Mesenchymal stem cell (in vitro differentiated cells and primary cell): Measurements from ENCODE around the gene RAP1GAP.

Source experiments
- DNase-seq: peaks from one replicate; pipeline ENCODE4 v3.0.0-alpha.2; 2013
- H2AFZ ChIP-seq: one replicate; pipeline ENCODE4 v1.6.1; 2013; ENCODE audit warnings: low read depth, mild to moderate bottlenecking, control low read depth, inconsistent platforms, low read length, moderate library complexity
- H2AK5ac ChIP-seq: 2 replicates; pipeline ENCODE4 v1.6.1; 2013; ENCODE audit warnings: low read length, moderate library complexity, mild to moderate bottlenecking, inconsistent platforms; ENCODE audit not compliant: severe bottlenecking
- H2BK120ac ChIP-seq: one replicate; pipeline ENCODE4 v1.6.1; 2013; ENCODE audit warnings: low read depth, mild to moderate bottlenecking, inconsistent platforms, low read length, moderate library complexity
- H2BK12ac ChIP-seq, 2 experiments: one replicate each; pipeline ENCODE4 v1.6.1; 2013; ENCODE audit warnings: inconsistent platforms in 2 of 2, low read length in 2 of 2, mild to moderate bottlenecking in 2 of 2, moderate library complexity in 2 of 2, control low read depth in 1 of 2
- H2BK15ac ChIP-seq: one replicate; pipeline ENCODE4 v1.6.1; 2013; ENCODE audit warnings: mild to moderate bottlenecking, low read depth, inconsistent platforms; ENCODE audit not compliant: poor library complexity, severe bottlenecking
- H2BK5ac ChIP-seq: 2 replicates; pipeline ENCODE4 v1.6.1; 2013; ENCODE audit warnings: low read depth, mild to moderate bottlenecking, low read length, control low read depth, inconsistent platforms; ENCODE audit not compliant: poor library complexity, severe bottlenecking
- H3K14ac ChIP-seq, 2 experiments: one replicate each; pipeline ENCODE4 v1.6.1; 2013; ENCODE audit warnings: inconsistent platforms in 2 of 2, low read length in 2 of 2, control low read depth in 1 of 2, mild to moderate bottlenecking in 1 of 2, moderate library complexity in 1 of 2
- H3K18ac ChIP-seq, 2 experiments: one replicate each; pipeline ENCODE4 v1.6.1; 2013; ENCODE audit warnings: inconsistent platforms in 2 of 2, low read length in 2 of 2, control low read depth in 1 of 2, low read depth in 1 of 2, mild to moderate bottlenecking in 1 of 2
- H3K23ac ChIP-seq, 2 experiments: one replicate each; pipeline ENCODE4 v1.6.1; 2013; ENCODE audit warnings: inconsistent platforms in 2 of 2, low read length in 2 of 2, mild to moderate bottlenecking in 2 of 2, moderate library complexity in 2 of 2, control low read depth in 1 of 2
- H3K27ac ChIP-seq: 2 replicates; pipeline ENCODE4 v1.5.1; 2013; ENCODE audit warnings: mild to moderate bottlenecking, moderate library complexity, low read length, control low read depth, inconsistent platforms; ENCODE audit not compliant: poor library complexity, severe bottlenecking
- H3K27me3 ChIP-seq, 2 experiments: 2 replicates each; pipeline versions ENCODE4 v1.6.1 to v1.7.0; 2013; ENCODE audit warnings: low read length in 2 of 2, mild to moderate bottlenecking in 2 of 2, moderate library complexity in 2 of 2, control low read depth in 1 of 2, inconsistent platforms in 1 of 2; ENCODE audit not compliant: control insufficient read depth in 1 of 2, insufficient read depth in 1 of 2
- H3K36me3 ChIP-seq, 2 experiments: 2 replicates each; pipeline versions ENCODE4 v1.6.1 to v1.7.0; 2013; ENCODE audit warnings: low read length in 2 of 2, control low read depth in 1 of 2, inconsistent platforms in 1 of 2, low read depth in 1 of 2, mild to moderate bottlenecking in 1 of 2; ENCODE audit not compliant: insufficient read depth in 2 of 2, control insufficient read depth in 1 of 2
- H3K4ac ChIP-seq, 2 experiments: one replicate each; pipeline ENCODE4 v1.6.1; 2013; ENCODE audit warnings: inconsistent platforms in 2 of 2, low read length in 2 of 2, mild to moderate bottlenecking in 2 of 2, moderate library complexity in 2 of 2, control low read depth in 1 of 2, low read depth in 1 of 2
- H3K4me1 ChIP-seq: 2 replicates; pipeline ENCODE4 v1.6.1; 2013; ENCODE audit warnings: low read depth, low read length, control low read depth; ENCODE audit not compliant: control insufficient read depth, insufficient read depth
- H3K4me2 ChIP-seq: 2 replicates; pipeline ENCODE4 v1.6.1; 2013; ENCODE audit warnings: low read length, mild to moderate bottlenecking, inconsistent platforms; ENCODE audit not compliant: poor library complexity, severe bottlenecking
- H3K4me3 ChIP-seq, 2 experiments: 2 replicates each; pipeline versions ENCODE4 v1.5.1 to v1.7.0; 2013; ENCODE audit warnings: low read length in 2 of 2, mild to moderate bottlenecking in 2 of 2, control low read depth in 1 of 2, low read depth in 1 of 2; ENCODE audit not compliant: insufficient read depth in 1 of 2
- H3K79me1 ChIP-seq: replicated peaks from 2 replicates; pipeline ENCODE4 v1.6.1; 2013; ENCODE audit warnings: mild to moderate bottlenecking, control low read depth, low read length, inconsistent platforms; ENCODE audit not compliant: poor library complexity, severe bottlenecking
- H3K9ac ChIP-seq: 2 replicates; pipeline ENCODE4 v1.7.0; 2013; ENCODE audit warnings: mild to moderate bottlenecking, low read length, moderate library complexity
- H3K9me3 ChIP-seq: 2 replicates; pipeline ENCODE4 v1.7.0; 2013; ENCODE audit warnings: mild to moderate bottlenecking, low read length; ENCODE audit not compliant: control insufficient read depth
- H4K8ac ChIP-seq: one replicate; pipeline ENCODE4 v1.6.1; 2013; ENCODE audit warnings: inconsistent platforms, mild to moderate bottlenecking, low read length, moderate library complexity
- H4K91ac ChIP-seq: one replicate; pipeline ENCODE4 v1.6.1; 2013; ENCODE audit warnings: mild to moderate bottlenecking, low read length, inconsistent platforms
- WGBS: methylation state at CpG from one replicate; pipeline ENCODE4 v1.1.7; 2013; ENCODE audit warnings: mixed read lengths; 5-methylcytosine and 5-hydroxymethylcytosine counted together

Gene RAP1GAP

DNA sequence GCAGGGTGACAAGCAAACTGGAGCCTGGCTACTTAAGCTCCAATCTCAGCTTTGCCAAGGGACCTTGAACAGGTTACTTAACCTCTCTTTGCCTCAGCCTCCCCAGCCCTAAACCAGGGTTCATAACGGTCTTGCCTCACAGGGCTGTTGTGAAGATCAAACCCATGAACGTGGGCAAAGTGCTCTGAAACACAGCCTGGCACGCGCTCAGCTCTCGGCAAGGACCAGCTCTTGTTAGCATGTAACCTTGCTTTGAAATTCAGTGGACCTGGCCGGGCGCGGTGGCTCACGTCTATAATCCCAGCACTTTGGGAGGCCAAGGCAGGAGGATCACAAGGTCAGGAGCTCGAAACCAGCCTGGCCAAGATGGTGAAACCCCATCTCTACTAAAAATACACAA, 24.8 kb downstream of the RAP1GAP start:
- Histone ChIP-seq H2AFZ (no peak overlapping the region), H4K91ac (no peak overlapping the region), H3K14ac (no peak overlapping the region), H4K8ac (no peak overlapping the region), H3K36me3 (no peaks in the 10 kb centered on the region), H2BK5ac (no peak overlapping the region), H3K4ac (no peak overlapping the region), H3K23ac (no peak overlapping the region), H3K4me3 (no peak overlapping the region), H2AK5ac (no peak overlapping the region), H3K4me1 (peaks cover 8% of the 10 kb centered on the region), H2BK15ac (no peak overlapping the region), H3K18ac (no peak overlapping the region), H2BK120ac (no peak overlapping the region), H3K27ac (no peak overlapping the region), H3K4me2 (no peak overlapping the region), H3K79me1 (no peaks in the 10 kb centered on the region), H3K27me3 (peaks cover 29 to 69% of the 10 kb centered on the region in 2 experiments), H3K9ac (no peak overlapping the region), H3K9me3 (no peaks in the 10 kb centered on the region), H2BK12ac (no peak overlapping the region)
- 88% methylated on average over 9 of the region's 10 CpGs for WGBS
- DNase-seq = no peak

DNA sequence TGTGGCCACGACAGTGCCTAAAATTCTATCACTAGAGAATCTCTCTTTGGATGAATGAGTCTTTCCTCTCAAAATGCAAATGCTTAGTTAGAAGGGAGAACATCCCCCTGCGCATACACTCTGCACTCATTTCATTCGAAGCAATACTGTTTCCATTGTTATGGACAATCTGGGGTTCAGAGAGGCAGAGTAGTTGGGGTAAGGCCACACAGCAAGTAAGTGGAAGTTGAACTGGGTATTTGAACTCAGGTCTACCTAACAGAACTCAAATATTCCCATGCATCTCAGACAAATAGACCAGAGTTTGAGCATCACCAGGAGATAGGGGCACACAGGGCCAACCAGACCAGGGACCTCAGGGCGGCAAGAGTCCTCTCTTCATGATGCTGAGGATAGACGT, 25.5 kb downstream of the RAP1GAP start:
- no peak overlapping the region for H2BK5ac ChIP-seq

DNA sequence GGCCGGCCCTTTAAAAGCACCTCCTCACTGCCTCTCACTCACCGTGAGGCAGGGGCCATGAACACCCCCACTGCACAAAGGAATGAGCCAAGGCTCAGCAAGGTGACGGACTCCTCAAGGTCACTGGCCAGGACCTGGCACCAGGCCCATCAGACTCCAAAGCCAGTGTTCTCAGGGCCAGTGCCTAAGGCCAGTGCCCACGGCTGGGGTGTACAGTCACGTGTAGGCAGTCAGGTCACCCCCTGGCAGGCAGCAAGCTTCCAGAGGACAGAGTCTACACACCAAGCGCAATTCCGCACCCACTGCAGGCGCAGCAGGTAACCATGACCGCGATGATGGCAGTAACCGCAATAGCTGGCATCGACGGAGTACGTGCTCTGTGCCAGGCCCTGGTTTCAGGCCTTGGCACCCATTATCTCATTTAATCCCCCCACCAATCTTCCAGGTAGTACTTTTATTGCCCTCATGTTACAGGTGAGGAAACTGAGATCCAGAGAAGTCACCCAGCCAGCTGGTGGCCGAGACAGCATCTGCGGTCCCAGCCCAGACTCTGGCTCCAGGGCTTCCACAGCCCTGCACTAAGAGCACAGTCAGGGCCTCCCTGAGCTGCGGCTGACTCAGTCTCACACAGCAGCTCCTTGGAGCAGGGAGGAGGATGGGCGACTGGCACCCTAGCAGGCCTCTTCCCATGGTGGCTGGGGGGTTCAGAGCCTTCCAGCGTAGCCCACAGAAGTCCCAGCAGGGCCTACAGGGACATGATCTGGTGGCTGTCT, 27.0 kb downstream of the RAP1GAP start:
- H3K4me1 ChIP-seq = peaks cover 14% of the 10 kb centered on the region
- no peak overlapping the region for H3K4me2 ChIP-seq
- no peak overlapping the region for H2AFZ ChIP-seq
- no peak overlapping the region for H2BK120ac ChIP-seq
- H4K91ac ChIP-seq = no peak overlapping the region
- H3K14ac ChIP-seq = no peak overlapping the region
- no peaks in the 10 kb centered on the region for H3K36me3 ChIP-seq
- no peak for DNase-seq
- H3K27ac ChIP-seq = no peak overlapping the region
- H2BK12ac ChIP-seq = no peak overlapping the region
- H2BK15ac ChIP-seq = no peak overlapping the region
- no peaks in the 10 kb centered on the region for H3K79me1 ChIP-seq
- H2AK5ac ChIP-seq = no peak overlapping the region
- H2BK5ac ChIP-seq = no peak overlapping the region
- H3K23ac ChIP-seq = no peak overlapping the region
- no peak overlapping the region for H3K18ac ChIP-seq
- H3K4ac ChIP-seq = no peak overlapping the region
- H3K4me3 ChIP-seq = no peak overlapping the region
- WGBS = 89% methylated on average over 19 of the region's 19 CpGs
- H4K8ac ChIP-seq = no peak overlapping the region
- H3K9me3 ChIP-seq = no peaks in the 10 kb centered on the region
- no peak overlapping the region for H3K9ac ChIP-seq
- H3K27me3 ChIP-seq = peaks cover 16 to 56% of the 10 kb centered on the region in 2 experiments

More for the DNA sequence above, 25.5 kb downstream of the RAP1GAP start:
- Histone ChIP-seq H4K8ac (no peak overlapping the region), H3K4me2 (no peak overlapping the region), H3K4me3 (no peak overlapping the region), H2BK12ac (no peak overlapping the region), H2AFZ (no peak overlapping the region), H3K9ac (no peak overlapping the region), H3K27me3 (peaks cover 22 to 67% of the 10 kb centered on the region in 2 experiments), H3K23ac (no peak overlapping the region), H3K14ac (no peak overlapping the region), H3K9me3 (no peaks in the 10 kb centered on the region), H3K36me3 (no peaks in the 10 kb centered on the region), H2AK5ac (no peak overlapping the region), H4K91ac (no peak overlapping the region), H3K4me1 (peaks cover 14% of the 10 kb centered on the region), H2BK120ac (no peak overlapping the region), H3K79me1 (no peaks in the 10 kb centered on the region), H3K27ac (no peak overlapping the region), H3K18ac (no peak overlapping the region), H2BK15ac (no peak overlapping the region), H3K4ac (no peak overlapping the region)
- DNase-seq = no peak
- WGBS = 86% methylated on average over 4 of the region's 5 CpGs

DNA sequence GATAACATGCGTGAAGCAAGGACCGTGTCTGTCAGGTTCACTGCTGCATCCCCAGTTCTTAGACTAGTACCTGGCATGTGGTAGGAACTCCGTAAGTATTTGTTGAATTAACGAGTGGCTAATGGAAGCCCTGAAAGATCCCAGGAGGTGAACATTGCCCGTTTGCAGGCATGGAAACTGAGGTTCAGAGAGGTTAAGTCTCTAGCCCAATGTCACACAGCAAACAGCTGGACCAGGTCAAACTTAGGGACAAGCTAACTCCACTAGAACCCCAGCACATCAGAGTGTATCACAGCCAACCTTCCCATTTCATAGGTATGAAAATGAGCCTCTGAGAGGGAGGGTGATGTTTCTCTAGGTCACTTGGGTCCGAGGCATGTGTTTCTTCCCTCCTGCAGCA, 27.6 kb downstream of the RAP1GAP start:
- Histone ChIP-seq H3K18ac (no peak overlapping the region), H3K4ac (no peak overlapping the region), H2BK12ac (no peak overlapping the region), H3K4me3 (no peak overlapping the region), H2AFZ (no peak overlapping the region), H2BK5ac (no peak overlapping the region), H2BK15ac (no peak overlapping the region), H3K36me3 (no peaks in the 10 kb centered on the region), H3K4me1 (peaks cover 14% of the 10 kb centered on the region), H3K27ac (no peak overlapping the region), H3K9ac (no peak overlapping the region), H3K4me2 (no peak overlapping the region), H4K91ac (no peak overlapping the region), H4K8ac (no peak overlapping the region), H2BK120ac (no peak overlapping the region), H3K14ac (no peak overlapping the region), H3K23ac (no peak overlapping the region), H3K27me3 (peaks cover 11 to 52% of the 10 kb centered on the region in 2 experiments), H3K9me3 (no peaks in the 10 kb centered on the region), H3K79me1 (no peaks in the 10 kb centered on the region), H2AK5ac (no peak overlapping the region)
- no peak for DNase-seq
- 74% methylated on average over 6 of the region's 6 CpGs for WGBS
